HG03064 (cell line): ENCODE measurements around the gene FITM2.

Source experiments
- ATAC-seq: cut with Tn5 transposase; IDR thresholded peaks from one replicate; pipeline ENCODE4 v1.9.1; 2021; ENCODE audit warnings: low read depth; ENCODE audit not compliant: unreplicated experiment

FITM2 gene

DNA sequence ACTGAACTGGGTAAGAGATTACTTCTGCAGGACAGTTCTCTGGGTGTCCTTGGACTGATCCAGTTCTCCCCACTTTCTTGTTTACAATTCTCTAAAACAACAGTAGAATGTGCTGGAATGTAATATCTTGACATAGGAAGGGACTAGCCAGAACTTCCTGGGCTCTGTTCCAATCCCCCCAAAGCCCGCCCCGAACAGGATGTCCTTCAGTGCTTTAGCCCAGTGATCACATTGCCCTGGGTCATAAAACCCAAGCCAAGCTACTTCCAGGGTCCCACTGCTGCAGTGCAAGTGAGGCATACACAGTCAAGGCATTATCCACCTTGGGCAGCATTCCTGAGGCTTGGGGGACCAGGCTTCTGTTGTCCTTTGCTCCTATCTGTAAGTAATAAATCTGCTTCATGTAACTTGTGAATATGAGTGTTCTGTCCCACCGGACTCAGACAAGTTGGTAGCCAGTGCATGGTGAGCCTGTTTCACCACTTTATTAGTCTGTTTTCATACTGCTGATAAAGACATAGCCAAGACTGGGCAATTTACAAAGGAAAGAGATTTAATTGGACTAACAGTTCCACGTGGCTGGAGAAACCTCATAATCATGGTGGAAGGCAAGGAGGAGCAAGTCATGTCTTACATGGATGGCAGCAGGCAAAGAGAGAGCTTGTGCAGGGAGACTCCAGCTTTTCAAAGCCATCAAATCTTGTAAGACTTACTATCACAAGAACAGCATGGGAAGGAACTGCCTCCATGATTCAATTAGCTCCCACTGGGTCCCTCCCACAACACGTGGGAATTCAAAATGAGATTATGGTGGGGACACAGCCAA, 23.5 kb downstream of the FITM2 start:
- ATAC-seq = no peak

DNA sequence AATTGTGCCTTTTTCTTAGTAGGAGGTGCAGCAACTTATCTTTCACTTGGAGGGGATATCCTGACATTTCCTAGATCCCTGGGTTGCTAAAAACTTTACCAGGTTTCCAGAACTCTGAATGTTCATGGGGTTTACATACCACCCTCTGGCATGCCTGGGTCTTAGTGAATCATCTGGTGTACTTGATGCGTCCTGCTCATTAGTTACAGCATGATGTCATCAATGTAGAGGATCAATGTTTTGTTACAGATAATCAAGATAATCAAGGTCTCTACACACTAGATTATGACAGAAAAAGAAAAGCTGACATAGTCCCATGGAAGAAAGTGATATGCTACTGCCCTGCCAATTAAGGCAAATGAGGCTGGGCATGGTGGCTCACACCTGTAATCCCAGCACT, 27.0 kb downstream of the FITM2 start:
- ATAC-seq = no peak

DNA sequence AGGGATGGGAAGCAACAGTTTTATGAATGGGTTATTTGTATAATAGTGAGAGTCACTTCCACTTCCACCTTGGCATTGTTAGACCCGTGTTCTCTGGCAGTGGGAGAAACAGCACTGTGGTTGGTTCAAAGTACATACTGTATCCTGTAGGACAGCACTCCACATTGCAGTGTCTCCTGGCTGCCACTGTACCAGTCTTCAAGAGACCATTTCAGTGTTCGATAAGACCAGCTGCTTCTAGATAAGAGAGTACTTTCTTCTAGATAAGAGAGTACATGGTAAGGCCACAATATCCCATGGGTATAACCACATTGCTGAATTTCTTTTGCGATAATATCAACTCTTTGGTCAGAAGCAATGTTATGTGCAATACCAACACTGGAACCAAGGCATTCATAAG, 28.8 kb downstream of the FITM2 start:
- ATAC-seq = no peak

DNA sequence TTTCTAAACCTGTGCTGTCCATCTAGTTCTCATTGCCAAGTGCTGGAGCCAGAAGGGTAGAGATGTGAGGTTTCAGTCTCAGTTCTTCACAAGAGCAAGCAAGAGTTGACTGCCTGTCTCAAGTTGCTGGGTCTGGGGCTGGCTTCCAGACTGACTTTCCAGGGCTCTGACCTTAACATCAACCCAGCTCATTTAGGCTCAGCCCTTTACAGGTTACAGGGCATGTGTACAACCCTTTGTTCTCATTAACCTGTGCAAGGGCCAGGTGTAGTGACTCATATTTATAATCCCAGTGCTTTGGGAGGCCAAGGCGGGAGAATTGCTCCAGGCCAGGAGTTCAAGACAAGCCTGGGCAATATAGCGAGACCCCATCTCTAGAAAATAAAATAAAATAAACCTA, 30.6 kb downstream of the FITM2 start:
- no peak for ATAC-seq

DNA sequence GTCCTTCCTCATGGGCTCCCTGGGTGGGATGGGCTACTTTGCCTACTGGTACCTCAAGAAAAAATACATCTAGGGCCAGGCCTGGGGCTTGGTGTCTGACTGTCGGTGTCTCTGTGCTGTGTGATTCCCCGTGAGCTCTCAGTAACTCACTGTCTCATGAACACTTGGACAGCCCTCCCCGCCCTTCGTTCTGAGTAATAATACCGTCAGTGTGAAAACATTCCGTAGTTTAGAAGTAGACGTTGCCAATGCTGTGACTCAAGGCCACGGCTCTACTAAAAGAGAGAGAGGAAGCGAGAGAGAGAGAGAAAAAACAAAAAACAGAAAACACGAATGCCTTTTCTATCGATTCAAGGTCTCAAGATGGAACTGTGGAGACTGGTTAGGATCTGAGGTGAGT, 31.8 kb downstream of the FITM2 start:
- no peak for ATAC-seq

DNA sequence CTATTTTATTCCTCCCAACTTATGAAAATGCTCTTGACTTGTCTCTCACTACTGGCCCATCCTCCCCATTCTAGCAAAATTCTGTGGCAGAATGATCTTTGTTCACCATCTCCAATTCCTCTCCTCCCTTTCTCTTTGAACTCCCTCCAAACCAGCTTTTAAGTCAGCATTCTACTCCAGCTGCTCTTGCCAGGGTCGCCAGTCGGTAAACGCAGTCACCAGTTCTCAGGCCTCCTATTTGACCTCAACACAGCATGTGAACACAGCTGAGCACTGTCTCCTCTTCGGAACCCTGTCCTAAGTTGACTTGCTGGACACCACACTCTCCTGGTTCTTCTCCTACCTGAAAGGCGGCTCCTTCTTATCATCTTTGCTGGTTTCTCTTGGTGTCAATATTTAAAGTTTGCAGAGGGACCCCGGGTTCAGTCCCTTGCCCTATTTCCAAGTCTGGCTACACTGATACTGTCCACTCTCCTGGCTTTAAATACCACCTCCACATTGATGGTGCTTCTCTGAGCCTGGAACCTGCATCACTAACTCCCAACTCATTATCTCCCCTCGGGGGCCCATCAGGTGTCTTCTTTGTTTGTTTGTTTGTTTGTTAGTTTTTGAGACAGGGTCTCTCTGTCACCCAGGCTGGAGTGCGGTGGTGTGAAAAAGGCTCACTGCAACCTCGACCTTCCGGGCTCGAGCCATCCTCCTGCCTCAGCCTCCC, 36.5 kb downstream of the FITM2 start:
- ATAC-seq = no peak

DNA sequence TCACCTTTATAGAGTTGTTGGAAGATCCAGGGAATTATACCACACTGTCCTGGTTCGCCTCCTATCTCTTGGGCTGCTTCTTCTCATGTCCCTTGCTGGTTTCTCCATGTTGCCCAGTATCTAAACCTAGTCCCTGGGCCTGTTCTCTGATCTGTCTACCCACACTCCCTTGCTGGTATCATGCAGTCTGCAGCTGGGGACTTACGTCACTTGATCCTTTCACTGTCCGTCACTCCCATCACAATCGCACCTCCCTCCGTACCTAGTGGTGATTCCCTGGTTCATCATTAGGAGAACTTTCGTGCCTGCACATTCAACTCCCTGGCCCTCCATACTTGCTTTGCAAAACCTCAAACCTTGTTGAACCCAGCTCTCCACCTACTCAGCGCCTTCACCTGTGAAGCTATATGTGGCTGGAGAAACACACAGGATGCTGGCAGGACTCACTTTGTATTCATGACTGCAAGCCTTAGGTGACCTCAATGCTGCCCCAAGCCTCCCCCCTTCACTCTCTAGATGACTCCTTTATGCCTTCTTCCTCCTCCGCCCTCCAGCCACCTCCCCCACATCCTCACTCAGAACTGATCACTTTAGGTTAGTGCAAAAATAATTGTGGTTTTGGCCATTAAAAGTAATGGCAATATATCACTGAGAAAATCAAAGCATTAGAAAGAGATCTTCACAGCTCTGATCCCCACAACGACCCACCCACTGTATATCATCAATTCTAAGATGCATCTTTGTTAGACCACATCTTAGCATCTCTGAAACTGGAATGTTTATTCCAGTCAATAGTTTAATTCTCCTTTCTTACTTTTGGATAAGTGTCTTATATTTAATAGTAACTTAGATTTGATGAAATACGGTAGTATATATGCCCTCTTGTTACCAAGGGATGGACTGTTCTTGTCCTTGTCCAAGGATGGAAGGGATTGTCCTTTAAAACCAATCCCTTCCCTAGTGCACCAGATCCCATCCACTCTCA, 37.5 kb downstream of the FITM2 start:
- ATAC-seq = no peak

DNA sequence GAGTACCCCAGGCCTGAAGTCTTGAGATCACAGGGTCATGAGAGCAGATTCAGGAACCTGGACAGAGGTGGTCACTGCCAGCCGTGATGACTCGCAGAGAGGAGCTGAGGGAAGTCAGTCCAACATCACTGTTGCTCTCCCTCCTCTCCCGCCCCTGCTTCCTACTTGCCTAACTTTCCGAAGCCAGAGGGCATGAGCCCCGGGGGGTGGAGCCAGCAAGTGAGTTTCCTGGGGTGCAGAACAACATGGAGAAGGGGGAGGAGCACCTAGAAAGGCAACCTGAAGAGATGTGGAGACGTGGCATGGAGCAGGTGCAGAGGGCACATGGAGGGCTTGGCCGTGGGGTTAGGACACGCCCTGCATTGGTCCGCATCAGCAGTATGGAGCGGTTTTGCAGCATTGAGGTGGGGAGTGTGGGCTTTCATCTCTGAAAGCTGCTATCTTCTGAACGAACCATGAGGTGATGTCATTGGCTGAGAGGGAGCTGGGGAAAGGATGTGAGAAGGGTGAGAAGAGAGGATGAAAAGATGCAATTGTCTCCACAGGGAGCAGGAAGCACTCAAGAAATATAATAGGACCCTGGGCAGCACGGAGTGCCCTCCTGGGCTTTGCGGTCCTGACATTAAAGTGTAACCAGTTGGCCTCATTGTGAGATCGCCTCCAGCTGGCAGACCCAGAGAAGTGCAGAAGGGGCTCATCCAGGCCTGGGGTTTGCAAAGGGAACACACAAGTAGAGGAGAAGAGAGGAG, 38.9 kb downstream of the FITM2 start:
- ATAC-seq = no peak

DNA sequence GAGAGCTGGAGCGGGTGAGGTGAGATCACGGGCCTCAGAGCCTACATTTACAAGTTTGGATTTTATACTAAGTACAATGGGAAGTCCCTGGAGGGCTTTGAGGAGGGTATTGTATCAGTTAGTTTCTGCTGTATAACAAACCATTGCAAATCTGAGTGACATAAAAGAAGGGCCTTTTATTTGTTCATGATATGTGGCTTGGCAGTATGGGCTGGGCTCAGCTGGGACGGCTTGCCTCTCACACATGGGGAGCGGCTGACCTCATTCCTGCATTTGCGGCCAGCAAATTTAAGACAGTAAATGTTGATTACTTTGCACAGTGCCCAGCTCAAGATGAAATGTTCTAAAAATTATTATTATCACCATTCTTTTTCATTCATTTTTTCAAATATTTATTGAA, 42.2 kb downstream of the FITM2 start:
- no peak for ATAC-seq

DNA sequence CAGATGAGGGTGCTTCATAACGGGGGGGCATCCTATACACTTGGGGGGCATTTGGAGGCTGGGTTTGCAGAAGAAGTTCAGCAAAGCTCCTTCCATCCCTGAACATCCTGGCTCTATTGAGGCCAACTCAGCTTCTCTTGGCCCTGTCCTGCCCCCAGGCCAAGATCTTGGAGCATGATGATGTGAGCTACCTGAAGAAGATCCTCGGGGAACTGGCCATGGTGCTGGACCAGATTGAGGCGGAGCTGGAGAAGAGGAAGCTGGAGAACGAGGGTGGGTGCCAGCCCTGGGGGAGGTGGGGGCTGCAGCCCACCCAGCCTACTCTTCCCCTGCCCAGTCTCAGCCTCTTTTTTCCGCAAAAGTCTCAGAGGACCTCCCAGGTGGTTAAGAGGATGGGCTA, 46.7 kb downstream of the FITM2 start:
- no peak for ATAC-seq

DNA sequence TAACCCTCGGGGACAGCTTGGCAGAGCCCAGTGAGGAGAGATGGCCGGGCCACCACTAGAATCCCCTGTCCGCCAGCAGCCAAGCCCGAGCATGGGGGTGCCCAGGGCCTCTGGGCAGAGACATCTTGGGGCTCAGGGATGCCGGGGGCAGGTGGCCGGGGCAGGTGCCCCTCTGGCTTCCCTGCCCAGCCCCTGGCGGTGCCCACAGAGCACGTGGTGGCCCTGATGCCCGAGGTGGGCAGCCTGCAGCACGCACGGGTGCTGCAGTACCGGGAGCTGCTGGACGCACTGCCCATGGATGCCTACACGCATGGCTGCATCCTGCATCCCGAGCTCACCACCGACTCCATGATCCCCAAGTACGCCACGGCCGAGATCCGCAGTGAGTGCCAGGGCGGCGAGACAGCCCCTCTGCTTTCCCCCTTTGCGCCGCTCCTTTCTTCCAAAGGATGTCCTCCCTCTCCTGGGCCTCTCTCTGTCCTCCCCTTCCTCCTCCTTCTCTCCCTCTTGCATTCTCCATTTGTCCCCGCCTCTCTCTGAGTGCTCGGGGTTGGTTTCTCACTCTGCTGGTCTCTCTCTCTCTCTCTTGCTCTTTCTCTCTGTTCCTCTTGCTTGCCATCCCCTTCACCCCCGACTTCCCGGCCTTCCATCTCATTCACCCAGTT, 52.6 kb downstream of the FITM2 start:
- no peak for ATAC-seq

DNA sequence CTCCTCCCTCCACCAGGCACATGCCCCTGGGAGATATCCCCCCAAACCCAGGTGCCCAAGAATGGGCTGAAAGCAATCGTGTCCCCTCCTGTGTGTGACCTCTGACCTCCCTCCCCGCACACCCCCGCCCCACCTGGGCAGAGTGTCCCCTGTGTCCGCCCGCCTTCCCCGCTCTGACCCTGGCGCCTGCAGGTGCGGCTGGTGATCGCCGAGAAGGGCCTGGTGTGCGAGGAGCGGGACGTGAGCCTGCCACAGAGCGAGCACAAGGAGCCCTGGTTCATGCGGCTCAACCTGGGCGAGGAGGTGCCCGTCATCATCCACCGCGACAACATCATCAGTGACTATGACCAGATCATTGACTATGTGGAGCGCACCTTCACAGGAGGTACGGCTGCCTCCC, 54.0 kb downstream of the FITM2 start:
- ATAC-seq = no peak

DNA sequence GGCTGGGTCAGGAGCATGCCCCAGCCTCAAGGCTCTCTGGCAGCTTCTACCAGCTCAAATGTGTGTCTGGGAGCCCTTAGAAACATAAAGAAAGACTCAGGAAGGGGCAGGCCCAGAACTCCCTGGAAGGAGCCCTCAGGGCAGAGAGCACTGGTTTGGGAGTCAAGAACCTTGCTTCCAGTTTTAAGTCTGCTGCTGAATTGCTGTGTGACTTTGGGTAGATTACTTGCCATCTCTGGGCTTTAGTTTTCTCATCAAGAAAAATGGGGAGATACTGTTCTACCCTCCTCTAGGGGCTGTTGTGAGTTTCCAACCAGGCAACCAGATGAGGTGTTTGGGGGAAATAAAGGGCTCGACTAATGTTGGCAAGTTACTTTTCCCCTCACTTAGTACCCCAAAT, 55.1 kb downstream of the FITM2 start:
- no peak for ATAC-seq

DNA sequence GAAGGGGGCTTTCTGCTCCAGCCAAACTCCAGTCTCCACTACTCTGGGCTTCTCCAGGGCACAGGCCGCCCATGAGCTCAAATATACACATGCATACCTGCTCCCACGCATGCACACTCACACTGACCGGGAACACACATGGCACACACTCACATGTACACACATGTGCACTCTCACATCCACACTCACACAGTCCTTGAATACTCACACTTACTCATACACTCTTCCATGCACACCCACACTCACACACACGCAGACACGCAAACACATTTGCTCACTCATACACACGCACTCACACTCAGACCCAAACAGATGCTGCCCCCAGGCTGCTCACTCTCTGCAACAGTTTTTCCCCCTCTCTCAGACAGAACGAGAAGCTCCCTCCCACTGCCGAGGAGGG, 56.9 kb downstream of the FITM2 start:
- ATAC-seq = no peak

DNA sequence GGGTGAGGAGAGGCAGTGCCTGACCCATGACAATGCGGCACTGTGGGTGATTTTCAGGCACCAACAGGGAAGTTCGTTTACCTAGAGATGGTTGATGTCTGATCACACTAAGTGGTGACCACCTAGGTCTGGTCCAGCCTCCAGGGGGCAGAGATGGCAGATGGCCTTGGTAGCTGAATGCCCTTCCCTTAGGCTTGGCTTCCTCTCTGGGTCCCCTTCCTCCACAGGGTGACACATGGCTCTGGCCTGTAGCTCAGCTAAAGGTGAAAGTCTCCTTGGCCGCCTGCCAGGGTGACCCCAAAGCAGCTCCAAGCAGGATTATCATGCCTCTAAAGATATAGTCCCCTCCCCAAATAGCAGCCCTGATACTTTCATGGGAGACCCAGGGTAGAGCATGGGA, 57.5 kb downstream of the FITM2 start:
- no peak for ATAC-seq
